AG08395 (cell line): ENCODE measurements around the gene RGS11.
"Not testable (repeated sequence)": the region's sequence is repeated elsewhere in the genome, so short reads cannot be mapped to it uniquely, and the experiment has no call there.

Experiments
- DNase-seq: peaks from one replicate; pipeline ENCODE4 v3.0.0; 2012; ENCODE audit warnings: mixed read lengths, low spot score

RGS11 gene

GRCh38 chr16:280552-280951 is 4.8 kb upstream of the RGS11 start, which contains the start of gene ARHGDIG:
Gene ARHGDIG (plus strand): TSS chr16:280591. CDS start chr16:280681, 90 bp downstream.
- peak; percentile 27 for DNase-seq

DNA sequence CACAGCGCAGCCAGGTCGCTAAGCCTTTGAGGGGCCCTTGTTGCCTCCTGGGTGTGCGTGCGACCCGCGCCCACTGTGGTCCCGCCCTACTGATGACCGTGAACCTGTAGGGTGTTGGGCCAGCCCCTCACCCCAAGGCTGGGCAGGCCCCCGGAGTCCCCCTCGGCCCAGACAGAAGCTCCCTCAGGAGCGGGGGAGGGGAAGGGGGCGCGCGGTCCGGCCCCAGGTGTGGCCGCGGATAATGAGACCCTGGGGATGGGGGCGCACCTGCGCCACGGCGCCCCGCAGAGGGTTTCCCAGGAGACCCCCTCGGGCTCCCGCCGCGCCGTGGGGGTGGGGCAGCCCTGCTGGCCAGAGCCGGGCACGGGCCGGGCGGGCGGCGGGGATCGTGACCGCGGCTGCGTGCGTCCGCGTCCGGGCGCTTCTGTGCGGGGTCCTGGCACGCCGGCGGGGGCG is 4.3 kb upstream of the RGS11 start:
- no peak for DNase-seq

DNA sequence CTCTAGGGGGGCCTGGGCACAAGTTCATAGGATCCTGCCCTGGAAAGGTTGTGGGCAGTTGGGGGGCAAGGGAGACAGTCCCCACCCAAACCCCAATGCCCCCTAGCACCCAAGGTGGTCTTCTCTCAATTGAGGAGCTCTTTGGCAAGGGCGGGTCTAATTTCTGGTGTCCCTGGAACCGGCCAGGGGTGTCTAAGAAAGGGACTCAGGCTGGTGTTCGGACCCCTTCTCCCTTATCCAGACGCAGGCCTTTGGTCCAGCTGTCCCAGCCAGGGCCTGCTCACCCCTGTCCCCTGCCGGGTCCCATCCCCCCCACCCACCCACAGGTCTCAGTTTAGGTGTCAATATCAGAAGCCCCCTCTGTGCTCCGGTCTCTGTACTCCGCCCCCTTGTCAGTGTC is 3.8 kb upstream of the RGS11 start:
- no peak for DNase-seq

DNA sequence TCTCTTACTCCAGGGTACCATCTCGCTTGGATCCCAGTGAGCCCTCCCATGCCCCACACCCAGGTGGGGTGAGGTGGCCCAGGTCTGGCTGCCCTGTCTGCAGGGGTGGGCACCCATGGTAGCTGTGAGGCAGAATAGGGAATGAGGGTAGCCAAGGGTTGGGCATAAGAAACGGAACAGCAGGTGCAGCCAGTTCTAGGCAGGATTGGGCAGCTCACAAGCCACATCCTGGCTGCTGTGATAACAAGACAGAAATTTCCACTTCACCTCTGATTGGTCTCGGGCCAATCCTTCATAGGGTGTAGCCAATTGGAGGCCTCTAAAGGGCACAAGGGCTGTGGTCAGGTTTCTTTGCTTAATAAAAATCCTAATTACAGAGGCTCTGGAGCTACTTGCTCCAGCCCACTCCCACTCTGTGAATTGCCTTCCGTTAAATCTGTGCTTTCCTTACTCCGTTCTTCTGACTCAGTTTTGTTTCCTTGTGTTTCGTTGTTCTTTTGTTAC is 3.2 kb upstream of the RGS11 start:
- DNase-seq, result no peak

DNA sequence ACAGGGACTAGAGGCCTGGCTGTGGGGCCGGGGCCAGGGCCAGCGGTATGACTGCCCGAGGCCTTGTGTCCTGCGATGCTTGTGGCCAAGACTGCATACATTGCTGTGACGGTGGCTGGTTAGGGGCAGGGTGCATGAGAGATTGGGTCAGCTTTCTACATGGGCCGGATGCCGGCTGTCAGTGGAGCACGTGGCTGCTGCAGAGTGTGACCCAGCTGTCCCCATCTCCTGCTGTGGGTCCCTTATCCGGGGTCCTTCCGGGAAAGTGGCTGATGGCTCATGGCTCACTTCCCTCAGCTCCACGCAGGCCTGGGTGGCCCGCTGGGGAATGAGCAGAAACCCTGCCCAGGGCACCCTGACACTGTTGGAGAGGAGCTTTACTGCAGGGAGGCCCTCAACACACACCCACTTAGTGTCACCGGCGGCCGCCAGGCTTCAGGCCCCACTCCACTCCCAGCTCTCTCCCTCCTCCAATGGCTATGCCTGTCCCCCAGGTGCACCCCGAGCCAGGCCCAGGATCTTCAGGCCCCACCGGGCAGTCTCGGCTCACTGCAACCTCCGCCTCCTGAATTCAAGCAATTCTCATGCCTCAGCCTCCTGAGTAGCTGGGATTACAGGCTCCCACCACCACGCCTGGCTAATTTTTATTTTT is 808 bp upstream of the RGS11 start:
- no peak for DNase-seq

DNA sequence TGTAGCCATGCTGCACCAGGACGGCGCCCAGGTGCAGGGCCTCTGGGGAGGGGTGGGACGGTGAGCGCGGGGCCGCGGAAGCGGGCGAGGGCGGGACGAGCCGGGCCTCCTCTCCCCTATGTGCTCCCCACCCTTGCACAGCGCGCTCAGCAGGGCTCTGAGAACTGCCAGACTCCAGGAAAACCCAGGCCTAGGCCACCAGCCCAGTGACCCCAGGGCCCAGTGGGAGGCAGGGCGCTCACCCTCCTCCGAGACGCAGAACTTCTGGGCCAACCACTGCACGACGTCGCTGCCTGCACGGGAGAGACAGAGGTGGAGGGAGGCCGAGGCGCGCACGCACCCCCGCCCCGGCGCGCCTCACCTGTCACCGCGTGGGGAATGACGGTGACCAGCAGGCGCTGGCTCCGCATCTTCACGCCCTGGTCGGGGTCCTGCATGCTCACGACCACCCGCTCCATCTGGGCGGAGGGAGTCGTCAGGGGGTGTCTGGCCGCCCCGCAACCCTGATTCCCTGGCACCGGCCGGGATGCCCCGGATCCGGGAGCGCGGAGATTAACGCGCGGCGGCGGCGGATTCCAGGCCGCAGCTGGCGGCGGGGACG is 603 bp downstream of the RGS11 start:
- DNase-seq, result no peak

DNA sequence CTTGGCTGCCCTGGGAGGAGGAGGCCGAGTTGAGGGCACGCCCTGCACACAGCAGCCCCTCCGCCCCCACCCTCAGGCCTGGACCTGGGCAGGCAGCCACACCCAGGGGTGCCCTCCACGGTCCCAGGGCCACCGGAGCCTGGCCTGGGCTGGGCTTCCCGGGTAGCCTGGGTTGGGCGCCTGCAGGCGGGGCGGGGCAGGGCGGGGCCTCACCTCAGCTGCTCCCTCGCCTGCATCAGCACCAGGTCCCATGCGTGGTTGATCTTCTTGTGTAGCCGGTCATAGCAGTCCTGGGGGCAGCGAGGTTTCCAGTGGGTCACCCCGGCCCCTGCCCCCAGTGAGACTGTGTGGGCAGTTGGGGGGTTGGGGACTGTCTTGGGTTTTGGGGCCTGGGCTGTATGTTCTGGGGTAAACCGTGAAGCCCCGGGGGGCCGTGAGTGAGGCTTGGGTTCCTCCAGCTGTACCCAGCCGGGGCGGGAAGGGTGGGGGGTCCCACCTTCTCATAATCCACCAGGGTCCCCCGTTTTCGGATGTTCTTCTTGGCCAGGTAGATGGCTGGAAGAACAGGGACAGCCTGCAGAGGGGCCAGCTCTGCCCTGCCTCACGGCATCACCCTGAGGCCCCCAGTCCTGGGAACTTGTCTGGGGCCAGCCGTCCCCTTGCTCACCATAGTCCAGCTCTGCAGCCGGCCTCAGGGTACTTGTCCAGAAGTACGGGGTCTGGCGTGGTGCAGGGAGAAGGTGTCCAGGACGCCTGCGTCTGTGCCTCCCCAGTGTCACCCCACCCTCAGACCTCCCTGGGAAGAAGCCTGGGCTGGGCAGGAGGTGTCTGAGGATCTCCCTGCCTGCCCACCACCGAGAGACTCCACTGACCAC is 2.0 kb downstream of the RGS11 start:
- DNase-seq, result no peak

DNA sequence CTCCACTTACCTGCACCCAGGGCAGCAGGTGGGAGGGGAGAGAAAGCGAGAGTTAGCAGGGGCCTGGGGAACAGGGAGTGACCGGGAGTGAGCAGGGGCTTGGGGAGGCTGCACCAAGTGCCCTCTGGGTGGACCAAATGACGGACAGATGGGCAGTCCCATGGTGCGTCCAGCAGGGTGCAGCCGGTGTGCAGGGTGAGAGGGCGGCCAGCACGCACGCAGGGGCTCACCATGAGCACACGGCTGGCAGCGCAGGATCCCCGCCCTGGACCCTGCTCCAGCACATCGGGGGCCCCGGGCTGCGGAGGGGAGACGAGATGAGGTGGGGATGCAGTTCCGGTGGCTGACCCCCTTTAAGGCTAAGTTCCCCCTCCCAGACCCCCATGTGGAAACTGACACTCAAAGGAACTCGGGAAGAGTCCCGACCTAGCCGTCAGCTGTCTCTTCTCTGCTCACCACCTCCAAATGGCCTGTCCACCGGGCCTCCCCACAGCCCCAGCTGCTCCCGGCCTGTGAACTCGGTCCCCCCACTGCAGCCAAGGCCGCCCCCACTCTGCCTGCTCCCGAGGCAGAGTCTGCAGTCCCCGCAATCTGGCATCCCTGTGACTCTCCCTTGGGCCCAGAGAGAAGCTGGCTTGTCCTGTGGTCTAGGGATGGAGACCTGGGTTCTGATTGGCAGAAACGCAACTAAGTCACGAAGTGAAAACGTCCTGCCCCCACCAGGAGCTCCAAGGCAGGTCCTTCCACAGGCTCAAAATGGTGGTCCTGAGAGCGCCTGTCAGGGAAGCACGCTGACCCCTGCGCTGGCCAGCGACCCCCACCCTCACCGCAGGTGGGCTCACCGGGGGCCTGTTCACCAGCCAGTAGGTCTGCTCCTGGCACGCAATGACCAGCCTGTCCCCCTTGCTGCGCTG is 2.9 kb downstream of the RGS11 start:
- DNase-seq, result no peak

GRCh38 chr16:270381-271255 is 5.1 kb downstream of the RGS11 start:
- no peak for DNase-seq

DNA sequence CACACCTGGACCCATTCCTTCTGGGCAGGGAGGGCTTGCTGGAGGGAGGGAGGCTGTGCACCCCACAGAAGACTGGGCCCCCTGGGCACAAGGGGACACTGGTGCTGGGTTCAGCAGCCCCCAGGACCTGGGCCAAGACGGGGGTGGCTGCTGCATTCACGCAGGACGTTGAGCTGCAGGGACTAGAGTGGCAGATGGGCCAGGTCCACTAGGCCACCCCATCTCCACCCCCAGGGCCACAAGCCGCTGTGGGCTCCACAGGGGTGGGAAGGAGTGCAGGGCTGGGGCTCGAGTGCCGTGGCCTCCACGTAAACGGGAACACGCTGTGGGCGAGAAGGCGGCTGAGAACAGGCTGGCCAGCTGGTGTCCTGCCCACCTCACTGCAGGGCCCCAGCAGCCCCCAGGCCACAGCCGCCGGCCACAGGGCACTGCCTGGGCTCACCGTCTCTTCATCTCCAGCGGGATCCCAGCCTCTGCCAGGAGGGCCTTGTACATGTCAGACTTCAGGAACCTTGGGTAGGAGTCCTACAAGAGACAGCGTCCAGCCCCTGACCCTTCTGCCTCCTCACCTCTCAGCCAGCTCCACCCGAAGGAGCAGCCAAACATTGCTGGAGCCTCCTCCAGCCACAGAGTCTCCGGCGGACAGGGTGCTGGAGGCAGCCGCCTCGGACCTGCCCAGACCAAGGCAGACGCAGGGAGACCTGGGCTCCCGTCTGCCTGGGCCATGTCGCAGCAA is 6.5 kb downstream of the RGS11 start:
- DNase-seq, result no peak

GRCh38 chr16:268141-269053 is 7.3 kb downstream of the RGS11 start:
- DNase-seq, result no peak

- not testable (repeated sequence) for DNase-seq
Measured at GRCh38 chr16:267562-267961, 8.2 kb downstream of the RGS11 start.

DNA sequence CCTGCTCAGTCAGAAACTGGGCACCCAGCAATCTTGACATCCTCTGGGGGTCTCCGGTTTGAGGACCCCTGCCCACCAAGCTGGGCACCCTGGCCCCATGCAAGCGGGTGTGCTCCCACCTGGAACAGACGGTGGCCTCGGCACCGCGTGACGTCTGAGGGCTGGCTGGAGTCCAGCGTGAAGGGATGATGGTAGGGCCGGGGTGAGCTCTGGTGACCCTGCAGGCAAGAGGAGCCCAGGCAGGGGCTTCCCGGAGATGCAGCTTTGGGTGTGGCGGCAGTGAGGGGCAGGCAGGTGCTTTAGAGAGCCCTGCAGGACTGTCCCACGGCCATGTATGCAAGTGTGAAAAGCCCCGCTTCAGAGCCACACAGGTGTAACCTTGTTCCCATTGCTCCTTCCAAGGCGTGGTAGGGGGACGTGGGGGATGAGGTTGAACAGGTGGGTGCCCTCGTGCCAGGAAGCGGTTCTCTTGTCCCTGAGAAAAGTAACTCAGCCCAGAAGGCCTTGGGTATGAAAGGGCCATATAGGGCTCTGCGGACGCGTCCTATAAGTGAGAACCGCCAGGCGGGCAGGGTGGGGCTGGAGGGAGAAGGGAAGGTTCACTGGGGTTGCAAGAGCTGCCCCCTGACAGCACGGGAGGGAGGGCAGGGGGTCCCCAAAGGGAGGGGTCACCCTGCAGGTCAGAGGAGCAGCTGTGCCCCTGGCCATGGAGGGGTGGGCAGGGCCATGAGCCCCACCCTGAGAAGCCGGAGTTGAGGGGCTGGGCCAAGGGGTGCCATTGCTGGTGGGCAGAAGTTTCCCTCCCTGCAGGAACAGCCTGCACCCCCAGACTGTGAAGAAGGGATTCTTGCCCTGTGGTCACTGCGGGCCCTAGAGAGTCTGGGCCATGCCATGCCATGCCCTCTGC is 9.2 kb downstream of the RGS11 start:
- DNase-seq, result no peak

DNA sequence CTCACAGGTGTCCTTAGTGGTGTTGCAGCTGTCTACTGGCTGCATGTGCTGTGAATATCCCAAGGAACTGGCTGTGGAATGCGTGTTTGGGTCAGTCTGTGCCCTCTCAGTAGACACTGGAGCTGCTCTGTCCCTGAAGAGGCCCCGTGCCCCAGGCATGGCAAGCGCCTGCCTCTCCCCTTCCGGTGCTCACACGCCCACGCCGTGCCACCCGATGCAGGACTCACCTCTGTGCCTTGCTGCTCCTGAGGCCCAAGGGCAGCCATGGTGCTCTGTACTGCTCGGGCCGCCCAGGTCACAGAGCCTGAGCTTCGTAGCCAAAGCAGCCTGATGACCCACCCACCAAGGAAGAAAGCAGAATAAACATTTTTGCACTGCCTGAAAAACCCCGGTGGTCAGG is 10.0 kb downstream of the RGS11 start:
- no peak for DNase-seq

DNA sequence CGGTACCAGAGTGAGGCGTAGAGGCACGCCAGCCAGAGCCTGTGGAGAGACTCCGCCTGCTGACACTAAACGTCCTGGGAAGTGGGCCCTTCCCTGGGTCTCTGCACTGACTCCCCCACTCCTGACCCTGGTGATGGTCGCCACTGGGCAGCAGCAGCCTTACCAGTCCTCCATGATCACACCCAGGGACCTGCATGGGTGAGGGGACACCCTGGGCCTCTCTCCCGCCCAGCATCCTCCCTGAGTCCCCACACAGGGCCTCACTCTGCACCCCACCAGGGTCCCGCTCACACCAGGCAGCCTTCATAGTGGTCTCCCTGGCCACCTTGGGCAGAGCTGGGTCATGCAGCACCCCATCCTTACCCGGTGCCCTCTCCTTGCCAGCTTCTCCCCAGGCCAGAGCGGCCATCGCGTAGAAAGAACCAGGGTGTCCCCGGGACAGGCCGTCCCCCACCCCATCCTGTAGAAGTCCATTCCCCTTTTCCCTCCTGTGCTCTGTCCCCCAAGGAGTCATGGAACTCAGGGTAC is 10.7 kb downstream of the RGS11 start:
- DNase-seq, result no peak

DNA sequence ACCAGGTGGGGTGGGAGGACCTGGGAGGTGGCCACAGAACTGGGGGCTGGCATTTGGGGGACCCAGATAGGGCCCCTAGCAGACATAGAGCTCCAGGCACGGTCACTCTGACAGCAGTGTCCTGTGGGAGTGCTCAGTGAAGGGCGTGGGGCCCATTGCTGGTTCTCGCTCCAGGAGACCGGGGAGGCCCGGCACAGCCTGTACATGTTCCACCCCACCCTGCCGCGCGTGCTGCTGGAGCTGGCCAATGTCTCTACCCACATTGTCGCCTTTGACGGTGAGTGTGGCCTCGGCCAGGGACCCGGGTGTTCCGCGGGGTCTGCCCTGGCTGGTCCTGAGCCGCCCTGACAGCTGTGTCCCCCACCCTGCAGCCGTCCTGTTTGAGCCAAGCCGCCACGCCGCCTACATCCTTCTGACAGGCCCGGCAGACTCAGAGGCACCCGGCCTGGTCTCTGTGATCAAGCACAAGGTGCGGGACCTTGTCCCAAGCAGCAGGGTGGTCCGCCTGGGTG is 11.2 kb downstream of the RGS11 start:
- no peak for DNase-seq

DNA sequence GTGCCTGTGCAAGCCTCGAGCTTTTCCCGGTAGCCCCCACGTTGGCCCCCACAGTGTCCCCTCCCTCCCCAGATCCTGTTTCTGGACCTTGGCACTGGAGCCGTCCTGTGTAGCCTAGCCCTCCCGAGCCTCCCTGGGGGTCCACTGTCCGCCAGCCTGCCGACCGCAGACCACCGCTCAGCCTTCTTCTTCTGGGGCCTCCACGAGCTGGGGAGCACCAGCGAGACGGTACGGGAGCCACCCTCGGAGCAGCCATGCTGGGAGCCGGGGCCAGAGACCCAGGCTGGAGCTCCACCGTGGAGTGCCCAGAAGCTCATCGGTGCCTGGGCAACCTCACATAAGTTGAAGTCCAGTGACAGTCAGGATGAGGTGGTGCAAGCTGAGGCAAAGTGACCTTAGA is 11.8 kb downstream of the RGS11 start:
- no peak for DNase-seq
